ENCODE data around the gene MAP3K6. TPM values are rescaled to one million over a fixed set of nuclear protein-coding genes. Genes with fewer than 3 reads are reported as not detected.

MAP3K6 gene
- total RNA-seq, 4 donors from 2014 or later = 72.3 to 121 (median 76.9) TPM

DNA sequence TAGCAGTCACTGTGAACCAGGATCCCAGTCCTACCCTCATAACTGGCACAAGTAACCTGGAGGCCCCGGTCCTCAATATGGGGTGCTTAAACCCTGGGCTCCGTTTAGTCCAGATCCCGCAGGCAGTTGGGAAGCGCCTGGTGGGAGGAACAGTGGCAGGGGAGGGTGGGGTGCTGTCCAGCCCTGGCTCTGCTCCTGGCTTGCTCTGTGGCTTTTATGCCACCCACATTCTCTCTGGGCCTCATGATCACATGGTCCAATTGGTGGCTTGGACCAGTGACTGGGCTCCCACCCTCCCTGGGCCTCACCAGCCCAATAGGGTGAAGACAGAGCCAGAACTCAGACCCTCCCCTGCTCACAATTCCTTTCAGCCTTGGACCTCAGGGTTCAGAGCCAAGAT is 13.5 kb upstream of the MAP3K6 start:
- intact Hi-C loops (cut with DNase I) = no loop called here
- peaks cover 0 to 12% (median 0%) of the 10 kb centered on the region in 4 donors for H3K27me3 ChIP-seq
- no peaks in the 10 kb centered on the region for H3K36me3 ChIP-seq
- peak overlapping the region; percentile 76 to 85 (median 80) for H3K27ac ChIP-seq
- H3K9me3 ChIP-seq = no peaks in the 10 kb centered on the region
- H3K4me3 ChIP-seq = no peak overlapping the region
- H3K4me1 ChIP-seq = peaks cover 26 to 70% (median 31%) of the 10 kb centered on the region in 3 donors
- whole genome bisulfite sequencing, 2 donors = no CpG with 5 or more reads among the region's 4 CpGs
- TF ChIP-seq POLR2A (IDR thresholded peaks at IDR 0.05) = no peak
- TF ChIP-seq, protein P1, sequence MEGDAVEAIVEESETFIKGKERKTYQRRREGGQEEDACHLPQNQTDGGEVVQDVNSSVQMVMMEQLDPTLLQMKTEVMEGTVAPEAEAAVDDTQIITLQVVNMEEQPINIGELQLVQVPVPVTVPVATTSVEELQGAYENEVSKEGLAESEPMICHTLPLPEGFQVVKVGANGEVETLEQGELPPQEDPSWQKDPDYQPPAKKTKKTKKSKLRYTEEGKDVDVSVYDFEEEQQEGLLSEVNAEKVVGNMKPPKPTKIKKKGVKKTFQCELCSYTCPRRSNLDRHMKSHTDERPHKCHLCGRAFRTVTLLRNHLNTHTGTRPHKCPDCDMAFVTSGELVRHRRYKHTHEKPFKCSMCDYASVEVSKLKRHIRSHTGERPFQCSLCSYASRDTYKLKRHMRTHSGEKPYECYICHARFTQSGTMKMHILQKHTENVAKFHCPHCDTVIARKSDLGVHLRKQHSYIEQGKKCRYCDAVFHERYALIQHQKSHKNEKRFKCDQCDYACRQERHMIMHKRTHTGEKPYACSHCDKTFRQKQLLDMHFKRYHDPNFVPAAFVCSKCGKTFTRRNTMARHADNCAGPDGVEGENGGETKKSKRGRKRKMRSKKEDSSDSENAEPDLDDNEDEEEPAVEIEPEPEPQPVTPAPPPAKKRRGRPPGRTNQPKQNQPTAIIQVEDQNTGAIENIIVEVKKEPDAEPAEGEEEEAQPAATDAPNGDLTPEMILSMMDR (IDR thresholded peaks at IDR 0.05) = no peak
- no peak for DNase-seq

DNA sequence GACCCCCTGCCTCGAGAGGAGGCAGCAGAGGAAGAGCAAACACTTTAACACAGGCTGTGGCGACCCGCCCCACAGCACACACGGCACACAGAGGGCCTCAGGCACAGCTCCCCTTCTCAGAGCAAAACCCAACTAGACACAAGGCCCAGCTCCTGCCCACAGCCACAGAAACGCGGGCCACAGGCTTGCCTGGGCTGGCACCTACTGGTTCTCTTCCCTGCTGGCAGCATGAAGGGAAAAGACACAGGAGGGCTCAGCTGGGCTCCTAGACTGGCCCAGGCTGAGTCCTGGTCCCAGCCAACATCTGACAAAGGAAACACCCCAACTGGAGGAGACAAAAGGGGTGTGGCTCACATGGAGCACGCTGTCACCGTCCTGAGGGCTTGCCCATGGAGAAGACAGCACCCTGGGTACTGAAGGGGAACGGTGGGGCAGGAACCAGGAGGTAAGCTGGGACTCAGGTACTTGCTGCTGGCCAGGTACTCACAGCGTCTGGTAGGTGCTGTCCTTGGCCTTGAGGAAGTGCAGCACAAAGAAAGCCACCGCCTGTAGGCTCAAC is 12.9 kb upstream of the MAP3K6 start:
- intact Hi-C loops (cut with DNase I) = no loop called here
- H3K36me3 ChIP-seq = no peaks in the 10 kb centered on the region
- no peak for DNase-seq
- no peaks in the 10 kb centered on the region for H3K9me3 ChIP-seq
- peak overlapping the region; percentile 76 to 85 (median 80) for H3K27ac ChIP-seq
- TF ChIP-seq, protein P1 (IDR thresholded peaks at IDR 0.05) = no peak
- TF ChIP-seq POLR2A (IDR thresholded peaks at IDR 0.05) = no peak
- WGBS, 2 donors = 33 to 37% methylated on average over 3 to 4 of the region's 11 CpGs
- peaks cover 0 to 12% (median 0%) of the 10 kb centered on the region in 4 donors for H3K27me3 ChIP-seq
- no peak overlapping the region for H3K4me3 ChIP-seq
- H3K4me1 ChIP-seq = peaks cover 26 to 70% (median 31%) of the 10 kb centered on the region in 3 donors

DNA sequence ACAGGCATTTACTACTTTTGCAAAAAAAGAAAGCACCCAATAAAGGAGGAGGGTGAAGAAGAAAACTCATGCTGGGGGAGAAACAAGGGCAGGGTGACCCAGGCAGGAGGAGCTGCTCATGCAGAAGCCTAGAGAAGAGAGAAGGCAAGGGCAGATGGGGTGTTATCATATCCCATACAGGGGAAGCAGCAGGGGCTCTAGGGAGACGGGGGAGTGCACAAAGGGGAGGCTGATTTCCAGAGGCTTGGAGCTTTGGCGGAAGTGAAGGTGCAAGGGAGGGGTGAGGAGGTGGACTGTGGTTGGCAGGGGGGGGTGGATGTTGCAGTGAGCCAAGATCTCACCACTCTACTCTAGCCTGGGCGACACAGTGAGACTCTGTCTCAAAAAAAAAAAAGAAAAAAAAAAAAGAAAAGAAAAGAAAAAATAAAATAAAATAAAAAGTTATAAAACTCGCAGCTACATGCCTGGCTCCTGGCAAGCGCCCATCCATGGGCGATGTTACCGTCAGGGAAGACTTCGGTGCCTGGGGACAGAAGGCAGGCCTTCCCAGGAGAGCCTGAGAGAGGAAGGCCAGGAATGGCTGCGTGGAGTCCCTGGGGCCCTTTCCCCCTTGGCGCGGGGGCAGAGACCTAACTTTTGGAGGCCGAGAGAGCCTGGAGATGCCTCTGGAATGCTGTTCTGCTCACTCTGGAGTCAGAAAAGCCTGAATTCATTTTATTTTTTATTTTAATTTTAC is 11.2 kb upstream of the MAP3K6 start:
- DNase-seq = no peak
- intact Hi-C loops (cut with DNase I) = no loop called here
- Histone ChIP-seq H3K36me3 (no peaks in the 10 kb centered on the region), H3K9me3 (no peaks in the 10 kb centered on the region), H3K27ac (peak overlapping the region in 3 of 4 donors; percentile 43 to 85 (median 82)), H3K4me1 (peaks cover 31 to 72% (median 32%) of the 10 kb centered on the region in 3 donors), H3K27me3 (peaks cover 0 to 6% (median 0%) of the 10 kb centered on the region in 4 donors), H3K4me3 (no peak overlapping the region)
- WGBS, 2 donors = 35 to 52% methylated on average over 12 of the region's 12 CpGs
- TF ChIP-seq, protein P1 (IDR thresholded peaks at IDR 0.05) = no peak
- TF ChIP-seq POLR2A (IDR thresholded peaks at IDR 0.05) = no peak

DNA sequence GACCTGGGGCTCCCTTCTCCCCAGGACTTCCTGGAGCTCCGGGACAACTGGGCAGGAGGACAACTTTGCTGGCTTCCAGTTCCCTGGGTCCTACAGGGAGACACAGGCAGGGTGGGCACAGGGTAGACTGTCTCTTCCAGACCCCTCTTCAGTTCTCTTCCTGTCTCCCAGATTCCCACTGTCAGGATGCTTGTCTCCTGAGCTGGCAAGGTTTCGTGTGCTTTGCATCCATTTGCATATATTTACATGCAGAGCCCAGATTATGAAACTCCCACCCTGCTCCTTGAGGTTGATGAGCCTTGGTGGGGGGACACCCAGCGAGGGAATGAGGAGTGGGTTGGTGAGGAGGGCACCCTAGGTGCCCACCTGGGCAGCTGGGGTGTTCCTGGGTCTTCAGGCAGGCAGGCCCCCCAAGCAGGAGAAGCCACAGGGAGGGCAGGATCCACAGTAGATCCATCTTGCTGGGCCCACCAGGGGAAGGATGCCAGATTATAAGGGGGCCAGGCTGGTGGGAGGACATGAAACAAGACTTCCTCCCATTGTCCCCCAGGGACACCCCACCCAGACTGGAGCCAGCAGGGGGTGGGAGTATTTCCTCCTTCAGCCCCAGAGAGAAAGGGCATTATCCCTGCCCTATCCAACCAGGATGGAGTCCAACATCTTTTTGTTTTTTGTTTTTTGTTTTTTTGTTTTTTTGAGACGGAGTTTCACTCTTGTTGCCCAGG is 7.8 kb upstream of the MAP3K6 start, which contains the start of gene FCN3:
FCN3 (minus strand) TSS at position 463 of the 725 bp plus-strand sequence; CDS start at position 457, 6 bp downstream.
- Histone ChIP-seq H3K27ac (peak within 1 kb of the TSS in 2 of 4 donors; percentile 9 to 39), H3K36me3 (no peaks in the 10 kb centered on the region), H3K4me1 (peaks cover 15 to 55% (median 20%) of the 10 kb centered on the region in 3 donors), H3K9me3 (no peaks in the 10 kb centered on the region), H3K4me3 (no peak within 1 kb of the TSS), H3K27me3 (no peaks in the 10 kb centered on the region)
- no peak for DNase-seq
- intact Hi-C loops (cut with DNase I) = no loop called here
- TF ChIP-seq, protein P1 (IDR thresholded peaks at IDR 0.05) = no peak
- TF ChIP-seq POLR2A (IDR thresholded peaks at IDR 0.05) = no peak
- WGBS, 2 donors = 67 to 71% methylated on average over 3 of the region's 4 CpGs

Measured in esophagus squamous epithelium (tissue), 5 donors.